Immature natural killer cell (primary cell): ENCODE measurements around the gene WDFY2. TPM values are rescaled to one million over a fixed set of nuclear protein-coding genes. Genes with fewer than 3 reads are reported as not detected.

Experiments used
- DNase-seq, 3 donors: peaks; one replicate each; pipeline ENCODE4 v3.0.0; 2022; ENCODE audit warnings: mixed read lengths in 1 of 3
- H3K27ac Mint-ChIP-seq, 6 donors: one replicate each; pipeline ENCODE4 v1.8.0; 2020; ENCODE audit warnings: mixed read lengths in 6 of 6, mild to moderate bottlenecking in 5 of 6, inconsistent platforms in 4 of 6, moderate library complexity in 3 of 6
- H3K27me3 Mint-ChIP-seq, 3 donors: one replicate each; pipeline ENCODE4 v1.8.0; 2020 to 2021; ENCODE audit warnings: low read depth in 3 of 3, mild to moderate bottlenecking in 3 of 3, mixed read lengths in 3 of 3, moderate library complexity in 3 of 3, inconsistent platforms in 1 of 3
- H3K36me3 Mint-ChIP-seq, 3 donors: one replicate each; pipeline ENCODE4 v1.8.0; 2020; ENCODE audit warnings: mixed read lengths in 3 of 3, inconsistent platforms in 2 of 3, mild to moderate bottlenecking in 2 of 3
- H3K4me1 Mint-ChIP-seq, 2 donors: one replicate each; pipeline ENCODE4 v1.8.0; 2020; ENCODE audit warnings: inconsistent platforms in 2 of 2, mild to moderate bottlenecking in 2 of 2, mixed read lengths in 2 of 2, moderate library complexity in 1 of 2
- H3K4me3 Mint-ChIP-seq, 5 donors: one replicate each; pipeline ENCODE4 v1.8.0; 2020; ENCODE audit warnings: mild to moderate bottlenecking in 5 of 5, mixed read lengths in 5 of 5, inconsistent platforms in 3 of 5, moderate library complexity in 3 of 5
- H3K9me3 Mint-ChIP-seq, 6 donors: one replicate each; pipeline ENCODE4 v1.8.0; 2020; ENCODE audit warnings: mild to moderate bottlenecking in 6 of 6, mixed read lengths in 6 of 6, inconsistent platforms in 4 of 6, moderate library complexity in 3 of 6
- polyA plus RNA-seq, 3 donors: library from polyadenylated mRNA; unstranded; fragments of 300-500 nt; fragmentation: Illumina TruSeq; gene quantifications; one replicate each; pipeline ENCODE4 v1.2.3, GENCODE V29; 2021

Gene WDFY2
- polyA plus RNA-seq, 3 donors from 2014 or later, result 1.6 to 4.6 (median 3.0) TPM

- Mint-ChIP-seq H3K4me1 (peaks cover 39 to 41% of the 10 kb centered on the region in 2 donors), H3K4me3 (peak overlapping the region in 2 of 5 donors; percentile 11 to 49), H3K27ac (peak overlapping the region in 4 of 6 donors; percentile 22 to 92 (median 62)), H3K36me3 (peaks cover 0 to 8% (median 7%) of the 10 kb centered on the region in 3 donors), H3K9me3 (no peaks in the 10 kb centered on the region), H3K27me3 (peaks cover 0 to 1% (median 0%) of the 10 kb centered on the region in 3 donors)
- DNase-seq, result no peak
These were observed 15.3 kb downstream of the WDFY2 start for GRCh38 chr13:51599444-51600176.

- peaks cover 43 to 48% of the 10 kb centered on the region in 2 donors for H3K4me1 Mint-ChIP-seq
- H3K9me3 Mint-ChIP-seq, result no peaks in the 10 kb centered on the region
- peak overlapping the region in 2 of 6 donors; percentile 10 to 50 for H3K27ac Mint-ChIP-seq
- peaks cover 0 to 10% (median 9%) of the 10 kb centered on the region in 3 donors for H3K36me3 Mint-ChIP-seq
- no peak for DNase-seq
- H3K27me3 Mint-ChIP-seq, result peaks cover 0 to 1% (median 0%) of the 10 kb centered on the region in 3 donors
- no peak overlapping the region for H3K4me3 Mint-ChIP-seq
These were observed 16.4 kb downstream of the WDFY2 start for GRCh38 chr13:51600703-51601102.

- Mint-ChIP-seq H3K4me3 (no peak overlapping the region), H3K27ac (no peak overlapping the region)
These were observed 17.6 kb downstream of the WDFY2 start for GRCh38 chr13:51601601-51602565.

GRCh38 chr13:51603716-51604115 lies 19.5 kb downstream of the WDFY2 start:
- Mint-ChIP-seq H3K9me3 (no peaks in the 10 kb centered on the region), H3K27ac (no peak overlapping the region), H3K27me3 (peaks cover 0 to 1% (median 0%) of the 10 kb centered on the region in 3 donors), H3K4me3 (no peak overlapping the region), H3K4me1 (peaks cover 38 to 48% of the 10 kb centered on the region in 2 donors), H3K36me3 (peaks cover 0 to 10% (median 9%) of the 10 kb centered on the region in 3 donors)
- DNase-seq, result no peak

More at GRCh38 chr13:51601601-51602565, 17.6 kb downstream of the WDFY2 start:
- Mint-ChIP-seq H3K9me3 (no peaks in the 10 kb centered on the region), H3K36me3 (peaks cover 0 to 10% (median 9%) of the 10 kb centered on the region in 3 donors), H3K4me1 (peaks cover 43 to 48% of the 10 kb centered on the region in 2 donors), H3K27me3 (peaks cover 0 to 1% (median 0%) of the 10 kb centered on the region in 3 donors)
- no peak for DNase-seq

- Mint-ChIP-seq H3K9me3 (no peaks in the 10 kb centered on the region), H3K27ac (no peak overlapping the region), H3K4me3 (no peak overlapping the region), H3K4me1 (peaks cover 24 to 30% of the 10 kb centered on the region in 2 donors), H3K36me3 (peaks cover 0 to 10% (median 9%) of the 10 kb centered on the region in 3 donors), H3K27me3 (no peaks in the 10 kb centered on the region)
- DNase-seq, result no peak
These were observed 21.4 kb downstream of the WDFY2 start for GRCh38 chr13:51605698-51606097.

GRCh38 chr13:51607165-51607564 lies 22.9 kb downstream of the WDFY2 start:
- DNase-seq, result no peak
- Mint-ChIP-seq H3K9me3 (no peaks in the 10 kb centered on the region), H3K27ac (no peak overlapping the region), H3K4me1 (peaks cover 14 to 19% of the 10 kb centered on the region in 2 donors), H3K27me3 (no peaks in the 10 kb centered on the region), H3K4me3 (no peak overlapping the region), H3K36me3 (peaks cover 0 to 10% (median 6%) of the 10 kb centered on the region in 3 donors)

GRCh38 chr13:51608857-51609406 lies 24.7 kb downstream of the WDFY2 start:
- H3K36me3 Mint-ChIP-seq, result peaks cover 0 to 4% (median 3%) of the 10 kb centered on the region in 3 donors
- no peak overlapping the region for H3K4me3 Mint-ChIP-seq
- no peaks in the 10 kb centered on the region for H3K9me3 Mint-ChIP-seq
- H3K27me3 Mint-ChIP-seq, result no peaks in the 10 kb centered on the region
- H3K27ac Mint-ChIP-seq, result no peak overlapping the region
- H3K4me1 Mint-ChIP-seq, result peaks cover 10% of the 10 kb centered on the region in 2 donors
- DNase-seq, result no peak

- Mint-ChIP-seq H3K36me3 (no peaks in the 10 kb centered on the region), H3K27me3 (peaks cover 0 to 2% (median 0%) of the 10 kb centered on the region in 3 donors), H3K4me1 (peaks cover 10 to 12% of the 10 kb centered on the region in 2 donors), H3K4me3 (no peak overlapping the region), H3K27ac (no peak overlapping the region), H3K9me3 (no peaks in the 10 kb centered on the region)
- no peak for DNase-seq
These were observed 28.6 kb downstream of the WDFY2 start for GRCh38 chr13:51612867-51613266.

- no peaks in the 10 kb centered on the region for H3K9me3 Mint-ChIP-seq
- DNase-seq, result no peak
- H3K27me3 Mint-ChIP-seq, result peaks cover 0 to 2% (median 0%) of the 10 kb centered on the region in 3 donors
- no peaks in the 10 kb centered on the region for H3K36me3 Mint-ChIP-seq
- no peak overlapping the region for H3K4me3 Mint-ChIP-seq
- no peak overlapping the region for H3K27ac Mint-ChIP-seq
- peaks cover 10 to 12% of the 10 kb centered on the region in 2 donors for H3K4me1 Mint-ChIP-seq
These were observed 29.3 kb downstream of the WDFY2 start for GRCh38 chr13:51613535-51613934.

GRCh38 chr13:51614350-51614786 lies 30.1 kb downstream of the WDFY2 start:
- H3K27me3 Mint-ChIP-seq, result peaks cover 0 to 2% (median 0%) of the 10 kb centered on the region in 3 donors
- H3K4me1 Mint-ChIP-seq, result peaks cover 10% of the 10 kb centered on the region in 2 donors
- peak overlapping the region; percentile 74 to 88 (median 82) for H3K4me3 Mint-ChIP-seq
- no peaks in the 10 kb centered on the region for H3K9me3 Mint-ChIP-seq
- peak in 2 of 3 donors; percentile 21 to 41 for DNase-seq
- peak overlapping the region; percentile 82 to 93 (median 90) for H3K27ac Mint-ChIP-seq
- H3K36me3 Mint-ChIP-seq, result no peaks in the 10 kb centered on the region

- H3K27ac Mint-ChIP-seq, result peak overlapping the region in 1 of 6 donors; percentile 17
- peaks cover 24 to 31% of the 10 kb centered on the region in 2 donors for H3K4me1 Mint-ChIP-seq
- H3K36me3 Mint-ChIP-seq, result no peaks in the 10 kb centered on the region
- no peak overlapping the region for H3K4me3 Mint-ChIP-seq
- no peaks in the 10 kb centered on the region for H3K9me3 Mint-ChIP-seq
- peaks cover 0 to 2% (median 0%) of the 10 kb centered on the region in 3 donors for H3K27me3 Mint-ChIP-seq
- DNase-seq, result no peak
These were observed 34.4 kb downstream of the WDFY2 start for GRCh38 chr13:51618626-51619025.

- Mint-ChIP-seq H3K27ac (no peak overlapping the region), H3K9me3 (no peaks in the 10 kb centered on the region), H3K4me1 (peaks cover 30 to 36% of the 10 kb centered on the region in 2 donors), H3K4me3 (no peak overlapping the region), H3K27me3 (peaks cover 0 to 2% (median 0%) of the 10 kb centered on the region in 3 donors), H3K36me3 (no peaks in the 10 kb centered on the region)
- DNase-seq, result no peak
These were observed 35.4 kb downstream of the WDFY2 start for GRCh38 chr13:51619614-51620013.
